Measurements from ENCODE around the gene ZNF620.
A peak's percentile ranks its signal among the peaks of the same experiment; 100 is the strongest.
"Not testable (repeated sequence)": the region's sequence is repeated elsewhere in the genome, so short reads cannot be mapped to it uniquely, and the experiment has no call there.

ZNF620 gene

DNA sequence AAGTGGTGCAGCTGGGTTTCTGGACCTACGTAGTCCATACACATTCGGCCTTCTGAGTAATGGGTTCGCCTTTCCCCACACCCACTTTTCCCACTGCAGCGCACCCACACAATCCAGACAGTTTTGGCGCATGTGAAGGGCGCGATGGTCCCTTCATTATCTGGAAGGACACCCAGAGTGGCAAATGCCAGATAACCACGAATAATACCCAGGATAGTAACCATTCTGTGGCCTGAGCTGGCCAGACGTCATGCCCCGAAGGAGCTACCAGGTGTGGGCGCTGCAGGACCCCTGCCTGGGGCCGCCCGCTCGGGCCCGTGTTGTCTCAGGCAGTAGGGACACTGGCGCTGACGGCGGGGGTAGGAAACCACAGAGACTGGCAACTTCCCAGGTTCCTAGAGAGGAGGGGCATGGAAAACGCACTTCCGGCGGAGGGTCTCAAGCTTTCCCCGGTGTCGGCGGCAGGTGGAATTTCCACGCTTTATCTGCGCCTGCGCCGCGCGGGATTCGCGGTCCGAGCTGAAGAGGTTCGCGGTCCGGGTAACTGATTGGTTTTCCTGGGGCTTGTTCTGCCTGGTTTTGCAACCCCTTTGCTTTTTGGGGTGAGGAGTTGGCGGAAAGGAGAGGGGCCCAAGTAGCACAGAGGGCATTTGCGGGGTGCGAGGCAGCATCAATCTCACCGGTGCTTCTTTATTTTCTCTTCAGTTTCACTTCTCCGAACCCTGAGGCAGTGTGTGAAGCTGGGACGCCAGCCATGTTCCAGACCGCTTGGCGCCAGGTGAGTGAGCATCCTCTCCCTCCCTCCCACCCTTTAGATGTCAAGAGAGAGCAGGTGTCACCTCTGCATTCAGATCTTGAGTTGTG is at the start of gene ZNF620:
Gene ZNF620 (plus strand): TSS at position 441 of the 864 bp plus-strand sequence. CDS start 314 bp downstream, at position 755.
- peak in 50 of 51 donors; percentile 30 to 84 (median 69) for DNase-seq

DNA sequence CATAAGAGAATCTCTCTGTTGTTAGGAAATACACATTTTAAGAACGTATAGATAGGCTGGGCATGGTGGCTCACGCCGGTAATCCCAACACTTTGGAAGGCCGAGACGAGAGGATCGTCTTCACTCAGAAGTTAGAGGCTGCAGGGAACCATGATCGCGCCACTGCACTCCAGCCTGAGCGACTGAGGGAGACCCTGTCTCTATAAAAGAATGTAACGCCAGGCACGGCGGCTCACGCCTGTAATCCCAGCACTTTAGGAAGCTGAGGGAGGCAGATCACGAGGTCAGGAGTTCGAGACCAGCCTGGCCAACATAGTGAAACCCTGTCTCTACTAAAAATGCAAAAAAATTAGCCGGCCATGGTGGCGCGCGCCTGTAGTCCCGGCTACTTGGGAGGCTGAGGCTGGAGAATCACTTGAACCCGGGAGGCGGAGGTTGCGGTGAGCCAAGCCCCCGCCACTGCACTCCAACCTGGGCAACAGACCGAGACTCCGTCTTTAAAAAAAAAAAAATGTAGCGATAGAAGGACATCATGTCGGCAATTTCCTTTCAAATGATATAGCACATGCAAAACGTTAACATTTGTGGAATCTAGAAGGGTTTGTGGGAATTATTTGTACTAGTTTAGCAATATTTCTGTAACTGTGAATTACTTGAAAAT is 49.4 kb upstream of the ZNF620 start:
- peak in 1 of 51 donors; percentile 3 for DNase-seq

DNA sequence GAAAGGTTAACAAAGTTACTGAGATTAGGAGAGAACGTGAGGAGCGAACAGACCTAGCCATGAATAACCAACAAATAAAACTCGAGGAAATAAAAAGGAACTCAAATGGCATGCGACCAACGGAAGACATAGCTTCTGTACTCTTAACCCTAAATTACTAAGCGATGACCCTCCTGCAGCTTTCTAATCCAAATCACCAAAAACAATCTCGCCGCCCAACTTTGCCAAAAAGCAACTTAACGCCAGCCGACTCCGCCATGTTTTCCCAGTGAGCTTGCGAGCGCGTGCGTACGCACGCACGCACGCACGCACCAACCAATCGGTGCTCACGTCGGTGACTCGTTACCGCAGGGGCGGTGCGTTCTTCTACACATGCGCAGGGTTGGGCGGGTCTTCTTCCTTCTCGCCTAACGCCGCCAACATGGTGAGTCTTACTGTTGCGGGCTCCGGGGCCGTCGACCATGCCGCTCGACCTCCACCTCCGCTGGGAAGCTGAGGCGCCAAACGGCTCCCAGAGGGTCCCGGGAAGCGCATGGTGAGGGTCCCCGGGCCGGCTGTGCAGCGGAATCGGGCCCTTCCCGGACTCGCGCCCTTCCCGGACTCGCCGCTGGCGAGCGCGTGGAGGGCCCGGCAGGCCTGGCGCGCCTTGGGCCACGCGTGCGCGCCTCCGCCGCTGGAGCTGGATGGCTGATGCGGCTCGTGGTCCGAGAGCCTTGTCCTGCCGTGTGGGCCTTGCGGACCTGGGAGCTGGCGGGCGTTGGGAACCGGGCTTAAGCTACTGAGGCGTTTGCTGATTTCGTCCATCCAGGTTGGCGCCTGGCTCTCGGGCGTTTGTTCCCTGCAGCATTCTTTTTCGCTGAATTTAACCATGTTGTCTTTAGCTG is 48.7 kb upstream of the ZNF620 start, which contains the start of gene RPL14:
Gene RPL14 (plus strand): TSS at position 400 of the 884 bp plus-strand sequence. CDS start 133 bp downstream, at position 533.
- DNase-seq, result peak; percentile 64 to 97 (median 92)

DNA sequence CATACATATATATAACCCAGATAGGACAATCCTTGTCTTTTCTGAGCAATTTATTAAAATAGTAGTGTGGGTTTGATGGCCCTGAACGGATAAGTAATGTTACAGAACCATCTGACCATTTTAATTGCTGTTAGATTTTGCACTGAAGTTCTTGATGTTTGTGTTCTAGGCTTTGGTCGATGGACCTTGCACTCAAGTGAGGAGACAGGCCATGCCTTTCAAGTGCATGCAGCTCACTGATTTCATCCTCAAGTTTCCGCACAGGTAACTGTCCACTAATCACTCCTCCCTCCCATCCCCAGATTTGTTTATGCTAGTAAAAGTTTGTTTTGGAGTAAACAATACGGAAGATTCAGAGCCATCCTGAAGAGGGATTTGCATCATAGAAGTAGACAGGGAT is 47.4 kb upstream of the ZNF620 start:
- no peak for DNase-seq

DNA sequence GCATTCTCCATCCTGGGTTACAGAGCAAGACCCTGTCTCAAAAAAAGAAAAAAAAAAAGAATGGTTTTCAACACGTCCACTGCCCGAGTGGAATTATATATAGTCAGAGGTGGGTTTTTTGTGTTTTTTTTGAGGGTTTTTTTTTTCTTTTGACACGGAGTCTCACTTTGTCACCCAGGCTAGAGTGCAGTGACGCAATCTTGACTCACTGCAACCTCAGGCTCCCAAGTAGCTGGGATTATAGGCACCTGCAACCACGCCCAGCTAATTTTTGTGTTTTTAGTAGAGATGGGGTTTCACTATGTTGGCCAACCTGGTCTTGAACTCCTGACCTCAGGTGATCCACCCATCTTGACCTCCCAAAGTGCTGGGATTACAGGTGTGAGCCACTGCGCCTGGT is 45.4 kb upstream of the ZNF620 start:
- not testable (repeated sequence) for DNase-seq

DNA sequence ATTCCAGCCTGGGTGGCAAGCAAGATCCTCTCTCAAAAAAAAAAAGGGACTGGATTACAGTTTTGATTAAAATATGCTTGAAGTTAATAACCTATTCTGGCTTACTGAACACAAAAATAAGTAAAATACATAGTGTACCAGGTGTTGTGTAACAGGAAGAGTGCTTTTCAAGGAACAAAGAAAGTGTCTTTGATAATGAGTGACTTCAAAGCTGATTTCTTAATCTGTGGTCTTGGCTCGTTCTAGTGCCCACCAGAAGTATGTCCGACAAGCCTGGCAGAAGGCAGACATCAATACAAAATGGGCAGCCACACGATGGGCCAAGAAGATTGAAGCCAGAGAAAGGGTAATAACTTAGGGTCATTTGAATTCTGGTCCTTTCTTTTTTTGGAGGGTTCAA is 44.7 kb upstream of the ZNF620 start:
- no peak for DNase-seq

DNA sequence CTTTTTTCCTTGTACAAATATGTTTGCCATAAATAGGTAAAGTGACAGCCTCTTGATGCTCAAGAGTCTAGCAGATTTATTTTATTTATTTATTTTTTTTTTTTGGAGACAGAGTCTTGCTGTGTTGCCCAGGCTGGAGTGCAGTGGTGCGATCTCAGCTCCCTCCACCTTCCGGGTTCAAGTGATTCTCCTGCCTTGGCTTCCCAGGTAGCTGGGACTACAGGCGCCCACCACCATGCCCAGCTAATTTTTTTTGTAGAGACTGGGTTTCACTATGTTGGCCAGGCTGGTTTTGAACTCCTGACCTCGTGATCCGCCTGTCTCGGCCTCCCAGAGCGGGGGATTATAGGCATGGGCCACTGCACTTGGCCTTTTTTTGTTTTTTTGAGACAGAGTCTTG is 43.0 kb upstream of the ZNF620 start:
- not testable (repeated sequence) for DNase-seq

DNA sequence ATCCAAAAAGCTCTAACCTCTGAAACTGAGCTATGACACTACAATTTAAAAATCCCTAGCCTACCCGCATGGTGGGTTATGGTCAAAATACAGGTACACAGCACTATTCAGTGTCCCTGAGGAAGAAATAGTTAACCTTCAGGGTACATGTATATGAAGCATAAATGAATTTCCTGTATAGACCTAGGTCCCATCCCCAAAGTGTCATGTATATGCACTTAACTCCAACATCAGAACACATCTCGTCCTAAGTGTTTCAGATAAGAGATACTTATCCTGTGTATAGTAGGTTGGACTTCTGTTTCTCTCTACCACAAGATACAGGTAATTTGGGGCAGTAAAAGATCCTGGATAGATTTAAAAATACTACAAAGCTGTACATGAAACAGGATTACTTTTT is 42.3 kb upstream of the ZNF620 start:
- no peak for DNase-seq

DNA sequence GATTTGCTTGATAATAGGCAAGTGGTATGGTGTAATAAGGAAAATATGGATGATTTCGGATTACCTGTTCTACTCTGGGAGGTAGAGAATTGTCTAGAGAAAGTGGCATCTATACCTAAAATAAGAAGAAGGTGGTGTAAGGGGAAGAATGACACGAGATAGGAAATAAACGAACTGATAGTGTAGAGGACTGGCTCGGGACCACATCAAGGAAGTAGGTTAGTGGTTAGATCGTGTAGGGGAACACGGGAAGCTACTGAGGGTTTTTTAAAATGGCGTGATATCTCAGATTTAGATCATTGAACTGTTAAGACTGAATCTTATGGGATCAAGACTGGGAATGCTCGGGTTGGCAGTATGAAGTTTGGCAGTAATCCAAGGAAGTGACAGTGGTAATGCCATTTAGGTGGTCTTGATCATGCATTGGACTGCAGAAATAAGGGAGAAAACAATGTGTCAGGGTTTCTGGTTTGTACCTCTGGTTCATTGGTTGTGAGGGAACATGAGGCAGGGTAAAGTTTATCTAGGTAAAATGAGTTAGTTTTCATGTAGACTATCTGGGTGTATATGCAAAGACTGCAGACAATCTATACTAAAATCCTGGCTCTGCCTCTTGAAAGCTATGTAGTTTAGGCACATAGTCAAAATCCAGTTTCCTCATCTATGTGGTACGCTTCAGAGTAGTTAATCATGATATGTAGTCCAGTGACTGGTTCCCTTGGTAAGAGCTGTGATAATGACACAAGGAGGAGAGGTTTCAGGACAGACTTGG is 41.3 kb upstream of the ZNF620 start:
- no peak for DNase-seq

DNA sequence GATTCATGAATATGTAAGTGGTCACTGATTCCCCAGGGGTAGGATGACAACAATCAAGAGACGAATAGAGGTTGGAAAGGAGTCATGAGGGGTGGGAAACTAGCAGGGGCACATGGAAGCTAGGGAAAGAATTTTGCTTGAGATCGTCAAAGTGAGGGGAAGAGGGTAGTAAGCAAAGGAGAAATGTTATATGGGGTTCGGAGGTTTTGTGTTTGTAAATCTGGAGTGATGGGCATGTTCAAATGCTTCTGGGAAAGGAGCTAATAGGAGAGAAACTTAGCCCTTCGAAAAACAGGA is 40.8 kb upstream of the ZNF620 start:
- no peak for DNase-seq

DNA sequence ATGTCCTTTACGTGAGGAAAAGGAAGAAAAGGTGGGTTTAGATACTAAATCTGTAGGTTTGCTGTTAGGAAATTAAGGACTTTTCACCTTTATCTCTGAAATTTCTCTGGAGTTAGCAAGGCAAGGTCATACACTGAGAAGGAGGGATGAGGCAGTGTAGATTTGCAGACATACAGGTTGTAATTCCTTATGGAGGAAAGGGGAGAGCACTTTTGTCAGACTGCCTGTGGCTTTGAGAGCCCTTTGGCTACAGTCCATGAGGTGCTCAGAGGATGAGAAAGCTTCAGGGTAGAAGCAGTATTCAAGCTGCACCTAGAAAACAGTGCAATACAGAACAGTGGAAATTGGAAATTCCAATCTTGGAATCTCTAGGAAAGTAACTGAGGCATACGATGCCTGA is 40.4 kb upstream of the ZNF620 start:
- DNase-seq, result no peak

DNA sequence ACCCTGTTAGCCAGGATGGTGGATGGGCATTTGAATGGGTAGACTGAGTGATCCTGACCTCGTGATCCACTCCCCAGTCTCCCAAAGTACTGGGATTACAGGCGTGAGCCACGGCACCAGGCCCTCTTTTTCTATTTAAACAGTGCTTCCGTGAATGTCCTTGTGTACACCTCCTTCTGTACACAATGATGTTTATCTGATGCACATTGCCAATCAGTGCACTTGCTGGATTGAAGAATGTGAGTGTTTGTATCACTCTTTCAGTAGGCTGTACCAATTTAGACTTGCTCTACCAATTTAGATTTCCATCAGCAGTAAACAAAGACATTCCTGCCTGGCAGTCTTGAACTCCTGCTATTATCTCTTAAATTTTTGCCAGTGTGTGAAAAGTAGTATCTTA is 37.8 kb upstream of the ZNF620 start:
- no peak for DNase-seq

DNA sequence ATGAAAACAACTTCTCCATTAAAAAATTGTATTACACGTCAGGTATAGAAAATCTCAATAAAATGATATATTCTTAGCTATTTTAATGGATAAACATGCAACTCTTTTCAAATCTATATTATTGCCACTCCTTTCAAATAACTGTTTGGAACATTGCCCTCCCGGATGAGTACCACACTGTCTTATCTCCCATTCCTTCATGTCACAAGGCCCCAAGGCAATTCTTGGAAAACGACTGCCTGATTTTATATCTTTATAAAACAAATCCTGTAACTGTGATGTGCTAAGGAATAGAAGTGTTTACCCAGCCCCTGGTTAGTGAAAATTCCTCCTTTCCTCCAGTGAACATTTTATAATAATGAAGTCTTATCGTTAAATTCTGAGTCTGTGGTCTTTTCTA is 35.1 kb upstream of the ZNF620 start:
- DNase-seq, result no peak

DNA sequence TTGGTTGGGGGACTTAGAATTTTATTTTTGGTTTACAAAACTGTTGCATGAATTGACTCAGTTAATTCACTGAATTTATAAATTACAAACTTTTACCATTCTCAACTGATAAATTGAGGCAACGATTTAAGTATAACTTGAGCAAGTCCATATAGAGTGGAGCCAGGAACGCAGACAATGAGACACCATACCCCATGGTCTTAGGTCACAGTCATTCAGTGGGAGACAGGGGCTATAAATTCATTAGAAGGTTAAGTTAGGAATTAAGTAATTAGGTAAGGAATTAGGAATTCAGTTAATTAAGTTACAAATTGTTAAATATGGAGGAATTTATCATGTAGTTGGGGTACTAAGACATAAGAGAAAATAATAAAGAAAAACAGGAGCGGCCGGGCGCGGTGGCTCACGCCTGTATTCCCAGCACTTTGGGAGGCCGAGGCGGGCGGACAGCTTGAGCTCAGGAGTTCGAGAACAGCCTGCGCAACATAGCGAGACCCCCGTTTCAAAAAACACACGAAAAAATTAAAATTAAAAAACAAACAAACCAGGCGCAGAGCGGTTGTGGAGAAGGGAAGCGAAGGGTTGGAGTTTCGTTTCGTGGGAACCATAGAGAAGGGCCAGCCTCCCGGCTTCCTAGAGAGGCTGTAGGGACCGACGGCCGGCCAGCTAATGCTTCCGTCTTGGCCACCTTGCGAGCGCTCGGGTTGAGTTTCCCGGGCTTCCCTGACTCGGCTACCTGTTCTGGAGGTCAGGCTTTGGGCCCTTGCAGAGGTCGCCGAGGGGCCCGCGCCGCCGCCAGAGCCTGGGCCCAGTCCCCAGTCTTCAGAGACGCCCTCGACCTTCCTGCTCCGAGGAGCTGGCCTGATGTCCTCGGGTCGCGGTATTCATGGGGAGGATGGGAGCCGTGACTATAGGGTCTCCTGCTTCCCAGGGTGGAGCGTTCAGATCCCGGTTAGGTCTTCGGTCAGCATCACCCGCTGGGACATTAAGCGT is 29.1 kb upstream of the ZNF620 start, which contains the start of gene ZNF619:
Gene ZNF619 (plus strand): TSS at position 645 of the 993 bp plus-strand sequence. CDS start 858 bp downstream, outside the sequence.
- DNase-seq, result peak in 49 of 51 donors; percentile 2 to 76 (median 41)

DNA sequence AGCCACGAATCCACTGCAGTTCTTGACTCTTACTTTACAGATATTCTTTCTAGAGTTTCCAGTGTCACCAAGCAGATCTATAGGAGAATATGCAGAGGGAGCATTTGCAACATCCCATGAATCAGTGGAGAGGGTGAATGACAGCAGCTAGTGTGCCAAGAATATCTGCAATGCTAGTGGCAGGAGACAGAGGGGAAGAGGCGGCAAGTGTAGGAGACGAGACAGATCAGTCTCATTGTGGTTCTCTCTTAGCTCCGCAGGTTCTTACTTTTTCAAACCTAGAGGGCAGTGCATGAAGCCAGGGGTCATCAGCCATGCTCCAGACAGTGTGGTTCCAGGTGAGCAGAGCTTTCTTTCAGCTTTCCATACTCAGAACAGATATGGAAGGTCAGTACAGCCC is 28.2 kb upstream of the ZNF620 start:
- DNase-seq, result peak in 3 of 51 donors; percentile 3 to 18 (median 8)

DNA sequence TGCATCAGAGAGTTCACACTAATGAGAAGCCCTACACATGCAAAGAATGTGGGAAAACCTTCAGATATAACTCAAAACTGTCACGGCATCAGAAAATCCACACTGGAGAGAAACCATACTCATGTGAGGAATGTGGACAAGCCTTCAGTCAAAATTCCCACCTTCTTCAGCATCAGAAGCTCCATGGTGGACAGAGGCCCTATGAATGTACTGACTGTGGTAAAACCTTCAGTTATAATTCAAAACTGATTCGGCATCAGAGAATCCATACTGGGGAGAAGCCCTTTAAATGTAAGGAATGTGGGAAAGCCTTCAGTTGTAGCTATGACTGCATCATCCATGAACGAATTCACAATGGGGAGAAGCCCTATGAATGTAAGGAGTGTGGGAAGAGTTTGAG is 18.7 kb upstream of the ZNF620 start:
- no peak for DNase-seq

DNA sequence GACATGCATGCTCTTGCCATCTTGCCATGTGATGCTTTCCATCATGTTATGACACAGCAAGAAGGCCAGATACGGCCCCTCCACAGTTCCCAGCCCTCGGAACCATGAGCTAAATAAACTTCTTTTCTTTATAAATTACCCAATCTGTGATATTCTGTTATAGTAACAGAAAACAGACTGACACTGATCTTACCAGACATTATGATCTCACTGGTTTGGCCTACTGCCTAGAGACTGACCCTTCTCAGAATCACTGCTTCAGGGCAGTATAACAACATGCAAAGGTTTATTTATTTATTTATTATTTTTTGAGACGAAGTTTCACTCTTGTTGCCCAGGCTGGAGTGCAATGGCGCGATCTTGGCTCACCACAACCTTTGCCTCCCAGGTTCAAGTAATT is 14.9 kb upstream of the ZNF620 start:
- DNase-seq, result no peak

DNA sequence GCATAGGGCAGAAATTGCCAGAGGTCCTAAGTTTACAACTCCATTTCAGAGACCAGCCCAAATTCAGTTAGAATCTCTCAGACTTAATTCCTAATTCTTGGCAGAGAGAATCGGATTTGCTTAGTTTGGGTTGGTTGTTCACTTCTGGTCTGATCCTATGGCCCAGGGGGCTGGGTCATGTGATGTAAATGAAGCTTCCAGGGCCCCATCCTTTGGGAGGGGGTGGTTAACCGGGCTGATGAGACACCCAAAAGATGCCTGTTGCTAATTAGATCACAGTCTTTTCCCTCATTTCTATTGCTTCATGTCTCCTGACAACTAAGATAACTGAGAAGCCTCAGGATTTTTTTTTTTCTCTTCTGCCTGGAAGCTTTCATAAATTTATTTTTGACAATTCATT is 11.1 kb upstream of the ZNF620 start:
- no peak for DNase-seq

DNA sequence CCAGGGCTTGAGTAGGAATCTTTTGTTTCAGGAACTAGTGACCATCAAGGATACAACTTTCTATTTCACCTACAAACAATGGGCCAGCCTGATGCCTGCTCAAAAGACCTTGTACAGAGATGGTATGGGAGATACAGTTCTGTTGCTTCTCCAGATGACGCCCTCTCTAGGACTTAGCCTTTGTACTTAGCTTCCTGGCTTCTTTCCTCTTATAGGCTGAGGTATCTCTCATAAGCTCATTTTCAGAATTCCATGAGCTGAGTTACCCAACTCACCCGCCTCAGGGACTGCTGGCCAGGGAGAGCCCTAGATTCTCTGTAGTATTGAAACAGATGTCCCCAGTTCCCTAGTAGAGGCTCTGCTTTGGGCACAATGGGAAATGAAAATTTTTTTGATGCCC is 8.6 kb upstream of the ZNF620 start:
- no peak for DNase-seq

DNA sequence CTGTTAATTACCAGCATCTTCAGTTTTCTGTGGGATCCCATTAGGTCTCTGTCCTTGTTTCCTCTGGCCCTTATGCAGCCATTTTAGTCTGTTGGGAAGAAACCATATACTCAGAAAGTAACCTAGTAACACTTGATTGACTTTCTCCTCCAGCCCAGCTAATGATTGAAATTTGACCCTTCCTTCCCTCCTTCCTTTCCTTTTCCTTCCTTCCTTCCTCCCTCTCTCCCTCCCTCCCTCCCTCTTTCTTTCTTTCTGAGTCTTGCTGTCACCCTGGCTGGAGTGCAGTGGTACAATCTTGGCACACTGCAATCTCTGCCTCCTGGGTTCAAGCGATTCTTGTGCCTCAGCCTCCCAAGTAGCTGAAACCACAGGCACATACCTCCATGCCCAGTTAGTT is 5.9 kb upstream of the ZNF620 start:
- no peak for DNase-seq
